Measurements from ENCODE around the gene LRIF1. TPM values are rescaled to one million over a fixed set of nuclear protein-coding genes. Genes with fewer than 3 reads are reported as not detected.

The LRIF1 gene
- total RNA-seq, 1 donor from 2014 or later = 20.5 TPM

DNA sequence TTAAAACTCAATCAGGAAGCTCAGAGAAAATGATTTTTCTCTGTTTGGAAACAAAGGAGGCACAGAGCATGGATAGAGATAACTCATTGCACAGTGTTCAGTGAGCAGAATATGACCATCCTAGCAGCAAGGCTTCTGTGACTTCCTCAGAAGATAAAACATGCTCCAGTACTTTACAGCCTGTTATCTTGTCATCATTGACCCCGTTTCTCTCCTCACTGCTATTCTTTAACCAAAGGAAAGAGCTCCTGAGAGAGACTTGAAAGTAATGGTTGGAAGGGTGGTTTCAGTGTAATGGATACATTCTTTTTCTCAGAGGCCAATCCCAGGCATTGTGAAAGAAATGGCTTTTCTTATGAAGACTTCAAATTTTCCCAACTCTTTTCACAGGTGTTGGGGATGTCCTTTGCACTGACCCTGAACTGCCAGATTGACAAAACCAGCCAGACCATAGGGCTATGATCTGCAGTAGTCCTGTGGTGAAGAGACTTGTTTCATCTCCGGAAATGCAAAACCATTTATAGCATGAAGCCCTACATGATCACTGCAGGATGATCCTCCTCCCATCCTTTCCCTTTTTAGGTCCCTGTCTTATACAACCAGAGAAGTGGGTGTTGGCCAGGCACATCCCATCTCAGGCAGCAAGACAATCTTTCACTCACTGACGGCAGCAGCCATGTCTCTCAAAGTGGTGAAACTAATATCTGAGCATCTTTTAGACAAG, 64.8 kb downstream of the LRIF1 start:
- intact Hi-C loops (cut with micrococcal nuclease) = no loop called here

DNA sequence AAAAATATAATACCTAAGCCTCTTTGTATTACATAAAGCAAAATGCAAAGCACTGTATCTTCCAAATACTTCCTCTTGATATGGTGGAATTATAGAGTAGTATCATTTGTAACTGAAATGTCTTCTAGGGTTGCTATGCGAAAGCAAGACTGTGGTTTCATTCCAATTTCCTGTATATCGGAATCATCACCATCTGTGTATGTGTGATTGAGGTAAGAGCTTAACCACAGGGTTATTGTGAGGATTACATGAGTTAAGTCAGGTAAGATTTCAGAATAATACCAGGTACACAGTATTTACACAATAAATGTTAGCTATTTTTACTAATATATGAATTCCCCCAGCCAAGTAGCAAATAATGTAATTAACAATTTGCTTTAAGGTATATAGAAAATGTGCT, 66.0 kb downstream of the LRIF1 start:
- intact Hi-C loops (cut with micrococcal nuclease) = no loop called here

Other genes starting within 250 kb of the LRIF1 start
- gene CD53, start 90.8 kb downstream of the LRIF1 start, total RNA-seq = 581 and 589 TPM in 2 replicates
- 27.6 and 31.1 TPM in 2 replicates for gene DRAM2, start 176.2 kb upstream of the LRIF1 start, total RNA-seq
- gene CEPT1, start 176.3 kb upstream of the LRIF1 start, total RNA-seq = 35.4 and 38.4 TPM in 2 replicates
- 262 and 263 TPM in 2 replicates for gene DENND2D, start 236.7 kb upstream of the LRIF1 start, total RNA-seq

Measured in T-helper 1 cell treated with Interleukin-12 subunit alpha and Interleukin-12 subunit beta and Interleukin-4 antibody, amounts not matched to agents 30 ng/mL and 1 ng/mL, for 36 hours (primary cell).